ENCODE results near the gene ADAR.
A peak's percentile ranks its signal among the peaks of the same experiment; 100 is the strongest.

ADAR gene

GRCh38 chr1:154557248-154557938, 50.6 kb downstream of the ADAR start:
- DNase-seq, result no peak

GRCh38 chr1:154556422-154556821, 51.6 kb downstream of the ADAR start:
- DNase-seq, result no peak

GRCh38 chr1:154553056-154554030, 54.6 kb downstream of the ADAR start:
- no peak for DNase-seq

GRCh38 chr1:154552036-154552435, 56.0 kb downstream of the ADAR start:
- no peak for DNase-seq

- no peak for DNase-seq
These were observed 56.5 kb downstream of the ADAR start for GRCh38 chr1:154551474-154551873.

- no peak for DNase-seq
These were observed 57.3 kb downstream of the ADAR start for GRCh38 chr1:154550657-154551056.

GRCh38 chr1:154550070-154550469, 57.9 kb downstream of the ADAR start:
- DNase-seq, result no peak

- no peak for DNase-seq
These were observed 58.7 kb downstream of the ADAR start for GRCh38 chr1:154549202-154549770.

GRCh38 chr1:154548028-154548427, 60.0 kb downstream of the ADAR start:
- no peak for DNase-seq

GRCh38 chr1:154547105-154547732, 60.8 kb downstream of the ADAR start:
- DNase-seq, result no peak

GRCh38 chr1:154546264-154547063, 61.5 kb downstream of the ADAR start:
- peak; percentile 32 for DNase-seq

GRCh38 chr1:154541231-154541630, 66.8 kb downstream of the ADAR start:
- DNase-seq, result no peak

- no peak for DNase-seq
These were observed 68.2 kb downstream of the ADAR start for GRCh38 chr1:154539486-154540483.

GRCh38 chr1:154536570-154536969, 71.4 kb downstream of the ADAR start:
- DNase-seq, result no peak

GRCh38 chr1:154533952-154534844, 73.8 kb downstream of the ADAR start:
- DNase-seq, result no peak

Data from stimulated activated naive CD4-positive, alpha-beta T cell treated with Interleukin-2 at 50 U/mL for 16 hours (primary cell).